Tibial artery (tissue), 4 donors: ENCODE results near the gene PPA2.
"Not testable (repeated sequence)": the region's sequence is repeated elsewhere in the genome, so short reads cannot be mapped to it uniquely, and the experiment has no call there.

ENCODE experiments used
- DNase-seq, 2 donors: peaks; one replicate each; pipeline ENCODE4 v3.0.0-alpha.2; 2019
- H3K27ac ChIP-seq, 2 donors: fragments of 200-600 bp; sonication (generic) in 1 of 2; 1 replicate in 1 of 2; 2 replicates in 1 of 2; pipeline ENCODE4 v1.5.1; 2018 to 2019; ENCODE audit warnings: mild to moderate bottlenecking in 1 of 2
- H3K27me3 ChIP-seq, 2 donors: fragments of 200-600 bp; sonication (generic) in 1 of 2; one replicate each; pipeline versions ENCODE4 v1.5.1 to v1.6.0; 2016 to 2019
- H3K36me3 ChIP-seq, 3 donors: fragments of 200-600 bp; sonication (generic) in 2 of 3; one replicate each; pipeline ENCODE4 v1.5.1; 2016 to 2019; ENCODE audit warnings: mild to moderate bottlenecking in 2 of 3
- H3K4me1 ChIP-seq, 4 donors: fragments of 200-600 bp; sonication (generic) in 2 of 4; 1 replicate in 3 of 4; 2 replicates in 1 of 4; pipeline ENCODE4 v1.5.1; 2016 to 2019
- H3K4me3 ChIP-seq, 2 donors: fragments of 200-600 bp; sonication (generic) in 1 of 2; 1 replicate in 1 of 2; 2 replicates in 1 of 2; pipeline ENCODE4 v1.5.1; 2018 to 2019; ENCODE audit warnings: mild to moderate bottlenecking in 2 of 2
- H3K9me3 ChIP-seq, 3 donors: fragments of 200-600 bp; sonication (generic) in 1 of 3; one replicate each; pipeline ENCODE4 v1.5.1; 2016 to 2019
- intact Hi-C: fragments of 100-400 bp; cut with DNase I; formaldehyde crosslinking; loops from one replicate; pipeline ENCODE4 v1.15.0; 2023; ENCODE audit warnings: low total_unique reads
- TF ChIP-seq, protein P1 (sequence below), 2 experiments: fragments of 200-600 bp in 1 of 2; fragments of 450-650 bp in 1 of 2; IDR thresholded peaks; one replicate each; pipeline ENCODE4 v1.5.1; 2017 to 2019; ENCODE audit warnings: antibody characterized with exemption in 2 of 2, mild to moderate bottlenecking in 1 of 2, moderate library complexity in 1 of 2

Gene PPA2

DNA sequence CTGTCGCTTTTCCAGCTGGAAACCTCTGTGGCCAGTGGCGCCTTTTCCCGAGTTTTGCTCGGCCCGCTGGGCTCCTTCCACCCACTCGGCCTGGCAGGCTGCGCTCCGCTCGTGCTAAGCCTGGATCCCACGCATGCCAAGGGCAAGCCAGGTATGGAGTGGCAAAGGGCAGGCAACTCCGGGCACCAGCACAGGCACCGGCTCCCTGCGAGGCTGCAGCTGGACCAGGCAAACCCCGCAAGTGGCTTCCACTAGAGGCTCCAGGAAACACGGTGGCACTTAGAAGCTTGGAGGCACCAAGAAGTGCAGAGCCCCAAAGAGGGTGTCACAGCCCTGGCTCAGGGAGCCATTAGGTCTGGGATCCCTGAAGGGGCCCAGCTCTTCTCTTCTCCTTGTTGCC lies 59.5 kb downstream of the PPA2 start:
- Histone ChIP-seq H3K4me1 (no peaks in the 10 kb centered on the region), H3K9me3 (no peaks in the 10 kb centered on the region), H3K27ac (no peak overlapping the region), H3K27me3 (no peaks in the 10 kb centered on the region), H3K36me3 (peaks cover 5 to 32% (median 23%) of the 10 kb centered on the region in 3 donors), H3K4me3 (no peak overlapping the region)
- no peak for DNase-seq
- intact Hi-C loops, result no loop called here
- TF ChIP-seq, protein P1, sequence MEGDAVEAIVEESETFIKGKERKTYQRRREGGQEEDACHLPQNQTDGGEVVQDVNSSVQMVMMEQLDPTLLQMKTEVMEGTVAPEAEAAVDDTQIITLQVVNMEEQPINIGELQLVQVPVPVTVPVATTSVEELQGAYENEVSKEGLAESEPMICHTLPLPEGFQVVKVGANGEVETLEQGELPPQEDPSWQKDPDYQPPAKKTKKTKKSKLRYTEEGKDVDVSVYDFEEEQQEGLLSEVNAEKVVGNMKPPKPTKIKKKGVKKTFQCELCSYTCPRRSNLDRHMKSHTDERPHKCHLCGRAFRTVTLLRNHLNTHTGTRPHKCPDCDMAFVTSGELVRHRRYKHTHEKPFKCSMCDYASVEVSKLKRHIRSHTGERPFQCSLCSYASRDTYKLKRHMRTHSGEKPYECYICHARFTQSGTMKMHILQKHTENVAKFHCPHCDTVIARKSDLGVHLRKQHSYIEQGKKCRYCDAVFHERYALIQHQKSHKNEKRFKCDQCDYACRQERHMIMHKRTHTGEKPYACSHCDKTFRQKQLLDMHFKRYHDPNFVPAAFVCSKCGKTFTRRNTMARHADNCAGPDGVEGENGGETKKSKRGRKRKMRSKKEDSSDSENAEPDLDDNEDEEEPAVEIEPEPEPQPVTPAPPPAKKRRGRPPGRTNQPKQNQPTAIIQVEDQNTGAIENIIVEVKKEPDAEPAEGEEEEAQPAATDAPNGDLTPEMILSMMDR (IDR thresholded peaks at IDR 0.05), result no peak

DNA sequence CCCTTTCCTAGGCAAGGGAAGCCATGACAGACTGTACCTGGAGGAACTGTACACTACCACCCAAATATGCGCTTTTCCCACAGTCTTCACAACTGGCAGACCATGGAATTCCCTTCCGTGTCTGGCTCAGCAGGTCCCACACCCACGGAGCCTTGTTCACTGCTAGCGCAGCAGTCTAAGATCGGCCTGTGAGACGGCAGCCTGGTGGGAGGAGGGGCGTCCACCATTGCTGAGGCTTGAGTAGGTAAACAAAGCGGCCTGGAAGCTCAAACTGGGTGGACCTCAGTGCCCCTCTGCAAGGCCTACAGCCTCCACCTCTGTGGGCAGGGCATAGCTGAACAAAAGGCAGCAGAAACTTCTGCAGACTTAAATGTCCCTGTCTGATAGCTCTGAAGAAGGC lies 64.7 kb downstream of the PPA2 start:
- H3K27me3 ChIP-seq, DNase-seq, H3K4me3 ChIP-seq, H3K9me3 ChIP-seq, H3K27ac ChIP-seq, intact Hi-C loops, H3K4me1 ChIP-seq: not testable (repeated sequence)
- H3K36me3 ChIP-seq, result peaks cover 21 to 32% (median 22%) of the 10 kb centered on the region in 3 donors

DNA sequence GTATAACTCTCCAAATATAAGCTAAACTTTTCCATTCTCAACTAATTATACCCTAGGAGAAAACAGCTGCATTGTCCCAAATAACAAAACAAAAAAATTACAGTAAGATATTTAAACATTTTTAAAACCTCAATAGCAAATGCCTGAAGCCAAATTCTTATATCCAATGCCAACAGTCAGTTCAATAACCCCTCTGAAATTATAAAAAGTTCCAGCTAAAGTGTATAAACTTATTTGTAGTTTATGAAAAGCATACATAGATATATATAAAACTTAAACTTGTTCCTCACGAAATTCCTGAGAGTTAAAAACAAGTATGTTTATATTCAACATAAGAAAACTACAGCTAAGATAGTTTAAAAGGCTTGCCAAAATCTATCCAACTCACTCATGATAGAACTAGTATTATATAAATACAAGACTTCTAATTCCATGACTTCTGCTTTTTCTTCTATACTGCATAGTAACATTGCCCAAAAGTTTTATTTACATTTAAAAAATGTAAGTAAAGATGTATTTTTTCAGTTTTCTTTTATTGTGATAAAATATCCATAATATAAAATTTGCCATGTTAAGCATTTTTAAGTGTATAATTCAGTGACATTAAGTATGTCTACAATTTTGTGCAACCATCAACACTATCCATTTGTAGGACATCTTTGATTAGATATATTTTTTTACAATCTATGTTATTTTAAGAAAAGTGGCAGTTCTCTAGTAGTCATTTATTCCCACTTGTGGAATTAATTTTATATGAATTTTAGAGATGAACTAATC lies 72.8 kb downstream of the PPA2 start:
- Histone ChIP-seq H3K9me3 (peaks cover 0 to 8% (median 0%) of the 10 kb centered on the region in 3 donors), H3K4me1 (no peaks in the 10 kb centered on the region), H3K36me3 (peaks cover 12 to 24% (median 23%) of the 10 kb centered on the region in 3 donors), H3K4me3 (no peak overlapping the region), H3K27me3 (no peaks in the 10 kb centered on the region), H3K27ac (no peak overlapping the region)
- TF ChIP-seq, protein P1 (IDR thresholded peaks at IDR 0.05), result no peak
- intact Hi-C loops, result no loop called here
- DNase-seq, result no peak

DNA sequence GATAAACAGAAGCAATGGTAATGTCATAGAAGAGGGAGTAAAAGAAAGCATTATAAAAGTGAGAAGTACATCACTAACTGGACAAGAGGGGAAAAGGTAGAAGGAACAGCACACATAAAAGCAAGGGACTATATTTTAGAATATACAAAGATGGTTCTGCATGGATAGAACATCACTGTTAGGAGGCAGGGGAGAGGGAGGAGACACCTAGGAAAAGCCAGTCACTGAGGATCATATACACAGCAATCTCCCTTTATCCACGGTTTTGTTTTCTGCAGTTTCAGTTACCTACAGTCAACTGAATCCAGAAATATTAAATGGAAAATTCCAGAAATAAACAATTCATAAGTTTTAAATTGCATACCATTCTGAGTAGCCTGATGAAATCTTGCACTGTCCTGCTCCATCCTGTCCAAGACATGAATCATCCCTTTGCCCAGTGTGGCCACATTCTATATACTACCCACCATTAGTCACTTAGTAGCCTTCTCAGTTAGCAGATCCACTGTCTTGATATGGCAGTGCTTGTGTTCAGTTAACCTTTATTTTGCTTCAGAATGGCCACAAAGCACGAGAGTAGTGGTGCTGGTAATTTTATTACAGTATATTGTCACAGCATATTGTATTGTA lies 74.2 kb downstream of the PPA2 start:
- Histone ChIP-seq H3K27ac (no peak overlapping the region), H3K27me3 (no peaks in the 10 kb centered on the region), H3K36me3 (peaks cover 3 to 12% (median 12%) of the 10 kb centered on the region in 3 donors), H3K9me3 (peaks cover 0 to 5% (median 0%) of the 10 kb centered on the region in 3 donors), H3K4me3 (no peak overlapping the region), H3K4me1 (no peaks in the 10 kb centered on the region)
- DNase-seq, result no peak
- intact Hi-C loops, result no loop called here
- TF ChIP-seq, protein P1 (IDR thresholded peaks at IDR 0.05), result no peak

DNA sequence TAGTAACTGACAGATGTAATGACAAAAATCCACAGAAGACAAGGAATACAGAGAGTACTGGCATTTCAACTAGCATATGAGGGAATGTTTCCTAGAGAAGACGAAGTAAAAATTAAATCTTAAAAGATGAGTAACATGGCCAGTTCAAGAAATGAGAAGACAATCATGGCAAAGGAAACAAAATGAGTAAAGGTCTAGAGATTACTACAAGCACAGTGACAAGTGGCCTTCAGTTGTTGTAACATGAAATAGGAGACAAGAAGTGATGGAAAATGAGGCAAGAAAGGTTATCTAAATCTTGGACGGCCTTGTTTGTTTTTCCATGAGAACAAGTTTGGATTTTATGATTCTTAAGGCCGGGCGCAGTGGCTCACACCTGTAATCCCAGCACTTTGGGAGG lies 81.0 kb downstream of the PPA2 start:
- intact Hi-C loops, result no loop called here
- H3K4me3 ChIP-seq, result no peak overlapping the region
- H3K9me3 ChIP-seq, result no peaks in the 10 kb centered on the region
- TF ChIP-seq, protein P1 (IDR thresholded peaks at IDR 0.05), result no peak
- no peak for DNase-seq
- no peak overlapping the region for H3K27ac ChIP-seq
- peaks cover 8 to 17% (median 11%) of the 10 kb centered on the region in 3 donors for H3K36me3 ChIP-seq
- no peaks in the 10 kb centered on the region for H3K4me1 ChIP-seq
- H3K27me3 ChIP-seq, result no peaks in the 10 kb centered on the region

DNA sequence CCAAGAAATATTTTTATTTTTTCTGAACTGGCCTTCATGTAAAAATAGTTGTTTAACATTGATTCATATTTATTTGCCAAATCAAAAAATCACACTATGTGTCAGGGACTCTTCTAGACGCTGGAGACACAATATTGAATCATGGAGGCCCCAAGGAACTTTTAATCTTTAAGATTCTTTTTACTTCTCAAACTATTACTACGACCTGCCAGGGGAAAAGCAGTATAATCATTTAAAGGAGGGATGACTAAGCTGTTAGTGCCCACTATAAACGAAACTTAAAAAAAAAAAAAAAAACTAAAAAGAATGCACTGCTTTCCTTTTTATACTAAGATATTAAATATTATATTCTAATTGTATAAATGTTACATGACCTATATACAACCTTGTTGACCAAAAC lies 84.7 kb downstream of the PPA2 start:
- H3K36me3 ChIP-seq, result peaks cover 14 to 30% (median 16%) of the 10 kb centered on the region in 3 donors
- TF ChIP-seq, protein P1 (IDR thresholded peaks at IDR 0.05), result no peak

More for the DNA sequence above, 84.7 kb downstream of the PPA2 start:
- Histone ChIP-seq H3K27ac (no peak overlapping the region), H3K9me3 (no peaks in the 10 kb centered on the region), H3K27me3 (no peaks in the 10 kb centered on the region), H3K4me1 (no peaks in the 10 kb centered on the region), H3K4me3 (no peak overlapping the region)
- no peak for DNase-seq
- intact Hi-C loops, result no loop called here
